Mucosa of descending colon (tissue), 3 donors: ENCODE measurements around the gene AMBRA1. TPM values are rescaled to one million over a fixed set of nuclear protein-coding genes. Genes with fewer than 3 reads are reported as not detected.

ENCODE experiments used
- ATAC-seq: fragments of 200-7000 bp; cut with Tn5 transposase; one replicate; pipeline ENCODE4 v1.9.1; 2020; ENCODE audit warnings: mild to moderate bottlenecking, moderate library complexity
- DNase-seq, 3 donors: peaks; one replicate each; pipeline ENCODE4 v3.0.0-alpha.2; 2020
- H3K36me3 ChIP-seq: fragments of 200-600 bp; one replicate; pipeline ENCODE4 v1.8.0; 2021; ENCODE audit warnings: low read depth, mild to moderate bottlenecking
- H3K4me1 ChIP-seq: fragments of 200-600 bp; one replicate; pipeline ENCODE4 v1.8.0; 2021; ENCODE audit warnings: low read depth, mild to moderate bottlenecking
- H3K4me3 ChIP-seq: fragments of 200-600 bp; one replicate; pipeline ENCODE4 v1.8.0; 2021; ENCODE audit warnings: mild to moderate bottlenecking
- H3K9me3 ChIP-seq: fragments of 200-600 bp; one replicate; pipeline ENCODE4 v1.8.0; 2021; ENCODE audit warnings: mild to moderate bottlenecking
- intact Hi-C, 2 donors: fragments of 100-400 bp; cut with DNase I in 1 of 2; cut with micrococcal nuclease in 1 of 2; formaldehyde crosslinking; loops; one replicate each; pipeline versions ENCODE4 v1.11.0 to v1.11.1; 2022; cut with DNase I, micrococcal nuclease
- total RNA-seq, 3 donors: library from RNA; stranded (reverse); fragmentation: NEBNext Ultra II Directional in 2 of 3; extraction: Animal tissue kit (Norgen Biotek cat#: 25700) in 2 of 3; gene quantifications; one replicate each; pipeline versions ENCODE4 v1.2.1 to v1.2.4, GENCODE V29; 2021 to 2023
- TF ChIP-seq, protein P1 (sequence below): fragments of 200-600 bp; IDR thresholded peaks from one replicate; pipeline ENCODE4 v1.8.0; 2022; ENCODE audit warnings: antibody characterized with exemption, mild to moderate bottlenecking
- donor health status: DM: no; HTN: no; CAD: no; lungs with moderate emphysema.
- donor health status: DM: no; HTN: no; CAD: no.
- donor health status: DM: no; HTN: yes; CAD: no.

AMBRA1 gene
- total RNA-seq, 3 donors from 2014 or later, result 42.0 to 46.7 (median 45.2) TPM

GRCh38 chr11:46404476-46405017 is 189.3 kb downstream of the AMBRA1 start:
- intact Hi-C loops, result no loop called here
- H3K9me3 ChIP-seq, result no peaks in the 10 kb centered on the region

GRCh38 chr11:46402957-46403902 is 190.6 kb downstream of the AMBRA1 start:
- TF ChIP-seq, protein P1, sequence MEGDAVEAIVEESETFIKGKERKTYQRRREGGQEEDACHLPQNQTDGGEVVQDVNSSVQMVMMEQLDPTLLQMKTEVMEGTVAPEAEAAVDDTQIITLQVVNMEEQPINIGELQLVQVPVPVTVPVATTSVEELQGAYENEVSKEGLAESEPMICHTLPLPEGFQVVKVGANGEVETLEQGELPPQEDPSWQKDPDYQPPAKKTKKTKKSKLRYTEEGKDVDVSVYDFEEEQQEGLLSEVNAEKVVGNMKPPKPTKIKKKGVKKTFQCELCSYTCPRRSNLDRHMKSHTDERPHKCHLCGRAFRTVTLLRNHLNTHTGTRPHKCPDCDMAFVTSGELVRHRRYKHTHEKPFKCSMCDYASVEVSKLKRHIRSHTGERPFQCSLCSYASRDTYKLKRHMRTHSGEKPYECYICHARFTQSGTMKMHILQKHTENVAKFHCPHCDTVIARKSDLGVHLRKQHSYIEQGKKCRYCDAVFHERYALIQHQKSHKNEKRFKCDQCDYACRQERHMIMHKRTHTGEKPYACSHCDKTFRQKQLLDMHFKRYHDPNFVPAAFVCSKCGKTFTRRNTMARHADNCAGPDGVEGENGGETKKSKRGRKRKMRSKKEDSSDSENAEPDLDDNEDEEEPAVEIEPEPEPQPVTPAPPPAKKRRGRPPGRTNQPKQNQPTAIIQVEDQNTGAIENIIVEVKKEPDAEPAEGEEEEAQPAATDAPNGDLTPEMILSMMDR, result no peak
- no peaks in the 10 kb centered on the region for H3K36me3 ChIP-seq
- no peak for DNase-seq
- ATAC-seq, result no peak
- no peaks in the 10 kb centered on the region for H3K9me3 ChIP-seq
- no peak overlapping the region for H3K4me3 ChIP-seq
- H3K4me1 ChIP-seq, result no peaks in the 10 kb centered on the region
- intact Hi-C loops, result no loop called here

More at GRCh38 chr11:46404476-46405017, 189.3 kb downstream of the AMBRA1 start:
- TF ChIP-seq, protein P1, result no peak
- H3K4me1 ChIP-seq, result no peaks in the 10 kb centered on the region
- no peak for ATAC-seq
- H3K4me3 ChIP-seq, result no peak overlapping the region
- no peaks in the 10 kb centered on the region for H3K36me3 ChIP-seq
- no peak for DNase-seq

GRCh38 chr11:46397526-46397925 is 196.3 kb downstream of the AMBRA1 start:
- intact Hi-C loops, result no loop called here
- TF ChIP-seq, protein P1, result no peak
- H3K9me3 ChIP-seq, result no peaks in the 10 kb centered on the region
- no peak overlapping the region for H3K4me3 ChIP-seq
- peaks cover 7% of the 10 kb centered on the region for H3K4me1 ChIP-seq
- H3K36me3 ChIP-seq, result no peaks in the 10 kb centered on the region
- DNase-seq (no peak), ATAC-seq (no peak)

DNA sequence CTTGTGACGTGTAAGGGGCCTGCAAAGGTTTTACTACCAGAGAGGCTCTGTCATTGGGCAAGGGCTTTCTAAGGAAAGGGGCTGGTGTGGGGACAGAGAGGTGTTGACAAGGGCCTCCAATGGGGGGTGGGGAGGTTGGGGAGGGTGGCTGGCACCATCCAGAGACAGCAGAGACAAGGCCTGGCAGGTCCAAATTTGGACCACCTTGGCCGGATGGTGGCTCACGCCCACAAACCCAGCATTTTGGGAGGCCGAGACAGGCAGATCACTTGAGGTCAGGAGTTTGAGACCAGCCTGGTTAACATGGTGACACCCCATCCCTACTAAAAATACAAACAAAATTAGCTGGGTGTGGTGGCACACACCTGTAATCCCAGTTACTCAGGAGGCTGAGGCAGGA is 200.1 kb downstream of the AMBRA1 start:
- DNase-seq, result no peak
- TF ChIP-seq, protein P1, result no peak
- intact Hi-C loops, result loop anchor here in 1 of 2 donors (5.0 kb wide), 1 partner anchor 144 kb away; no protein-coding TSS in a partner anchor
- Histone ChIP-seq H3K4me3 (no peak overlapping the region), H3K4me1 (peaks cover 35% of the 10 kb centered on the region), H3K36me3 (no peaks in the 10 kb centered on the region), H3K9me3 (no peaks in the 10 kb centered on the region)
- no peak for ATAC-seq

- DNase-seq (no peak), ATAC-seq (no peak)
- TF ChIP-seq, protein P1, result no peak
- Histone ChIP-seq H3K36me3 (no peaks in the 10 kb centered on the region), H3K4me3 (no peak overlapping the region), H3K9me3 (no peaks in the 10 kb centered on the region), H3K4me1 (peaks cover 35% of the 10 kb centered on the region)
- intact Hi-C loops, result loop anchor here in 1 of 2 donors (5.0 kb wide), 1 partner anchor 144 kb away; no protein-coding TSS in a partner anchor
These were observed 200.6 kb downstream of the AMBRA1 start for GRCh38 chr11:46393231-46393616.
